Osteoblast (primary cell): ENCODE results near the gene CCL8. TPM values are rescaled to one million over a fixed set of nuclear protein-coding genes. Genes with fewer than 3 reads are reported as not detected.

Source experiments
- DNase-seq: peaks from one replicate; pipeline ENCODE4 v3.0.0; 2011; ENCODE audit warnings: low spot score, mixed read lengths; ENCODE audit not compliant: insufficient read length; ENCODE audit errors: missing footprints
- H2AFZ ChIP-seq: 2 replicates; pipeline ENCODE4 v1.6.0; 2011; ENCODE audit warnings: mild to moderate bottlenecking, low read length
- H3K27ac ChIP-seq: 2 replicates; pipeline ENCODE4 v1.5.1; 2011; ENCODE audit warnings: mild to moderate bottlenecking, low read depth, low read length, moderate library complexity
- H3K27me3 ChIP-seq: 2 replicates; pipeline ENCODE4 v1.6.0; 2012; ENCODE audit warnings: mild to moderate bottlenecking, control low read depth, inconsistent platforms, low read length, moderate library complexity; ENCODE audit not compliant: insufficient read depth
- H3K36me3 ChIP-seq: 2 replicates; pipeline ENCODE4 v1.5.1; 2011; ENCODE audit warnings: mild to moderate bottlenecking, low read length, control low read depth, moderate library complexity; ENCODE audit not compliant: insufficient read depth
- H3K4me1 ChIP-seq: 2 replicates; pipeline ENCODE4 v1.5.1; 2011; ENCODE audit warnings: mild to moderate bottlenecking, low read length, control low read depth, moderate library complexity; ENCODE audit not compliant: insufficient read depth
- H3K4me2 ChIP-seq: 2 replicates; pipeline ENCODE4 v1.6.0; 2011; ENCODE audit warnings: mild to moderate bottlenecking, low read length; ENCODE audit not compliant: insufficient read depth
- H3K4me3 ChIP-seq: fragments of 200-600 bp; sonication (generic); 3 replicates; pipeline ENCODE4 v1.5.1; 2012; ENCODE audit warnings: mild to moderate bottlenecking, low read length, inconsistent platforms; ENCODE audit not compliant: insufficient read depth
- H3K79me2 ChIP-seq: 2 replicates; pipeline ENCODE4 v1.6.0; 2012; ENCODE audit warnings: mild to moderate bottlenecking, low read length, control low read depth, inconsistent platforms; ENCODE audit not compliant: insufficient read depth
- H3K9me3 ChIP-seq: 2 replicates; pipeline ENCODE4 v1.5.1; 2011; ENCODE audit warnings: low read depth, low read length, control low read depth
- H4K20me1 ChIP-seq: 2 replicates; pipeline ENCODE4 v1.6.0; 2012; ENCODE audit warnings: mild to moderate bottlenecking, low read length, control low read depth; ENCODE audit not compliant: insufficient read depth
- total RNA-seq: library from RNA; depleted of rRNA; stranded (reverse); fragments of >200 nt; gene quantifications from 2 replicates; pipeline ENCODE4 v1.2.3, GENCODE V29; 2012
- TF ChIP-seq, protein P1 (sequence below): IDR thresholded peaks from 2 replicates; pipeline ENCODE4 v1.5.1; 2011; ENCODE audit warnings: mild to moderate bottlenecking, low read depth, low read length, moderate library complexity; ENCODE audit errors: extremely low read depth

The CCL8 gene
- total RNA-seq, 1 donor = 0.36 TPM

DNA sequence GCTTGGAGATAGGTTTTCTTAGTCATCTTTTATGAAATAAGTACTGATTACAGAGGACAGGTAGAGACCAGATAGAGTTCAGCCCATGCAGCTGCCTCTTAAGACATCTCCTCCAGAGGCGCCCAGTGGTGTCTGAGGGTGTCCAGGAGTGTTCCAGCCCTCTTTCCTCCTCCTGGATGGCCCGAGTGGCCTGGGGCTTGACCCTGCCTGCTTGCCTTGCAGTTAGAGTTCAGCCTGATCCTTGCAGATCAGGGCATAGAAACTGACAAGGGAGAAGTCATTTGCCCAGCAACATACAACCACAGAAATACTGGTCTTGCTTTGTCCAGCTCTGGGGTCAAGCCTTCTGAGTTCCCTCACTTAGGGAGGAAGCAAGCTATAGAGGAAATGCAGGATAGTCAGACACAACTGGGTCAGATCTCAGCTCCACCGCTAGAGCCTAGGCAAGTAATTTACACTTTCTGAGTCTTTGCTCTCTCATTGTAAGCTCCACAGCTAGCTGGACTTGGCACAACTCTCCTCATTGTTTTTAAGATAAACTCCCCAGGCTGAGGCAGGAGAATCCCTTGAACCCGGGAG, 47.4 kb downstream of the CCL8 start:
- no peak overlapping the region for H3K27ac ChIP-seq
- no peaks in the 10 kb centered on the region for H3K79me2 ChIP-seq
- no peak overlapping the region for H2AFZ ChIP-seq
- peaks cover 9% of the 10 kb centered on the region for H3K27me3 ChIP-seq
- H3K36me3 ChIP-seq = no peaks in the 10 kb centered on the region
- no peak for DNase-seq
- no peaks in the 10 kb centered on the region for H3K9me3 ChIP-seq
- H4K20me1 ChIP-seq = no peaks in the 10 kb centered on the region
- no peak overlapping the region for H3K4me2 ChIP-seq
- H3K4me1 ChIP-seq = no peaks in the 10 kb centered on the region
- TF ChIP-seq, protein P1, sequence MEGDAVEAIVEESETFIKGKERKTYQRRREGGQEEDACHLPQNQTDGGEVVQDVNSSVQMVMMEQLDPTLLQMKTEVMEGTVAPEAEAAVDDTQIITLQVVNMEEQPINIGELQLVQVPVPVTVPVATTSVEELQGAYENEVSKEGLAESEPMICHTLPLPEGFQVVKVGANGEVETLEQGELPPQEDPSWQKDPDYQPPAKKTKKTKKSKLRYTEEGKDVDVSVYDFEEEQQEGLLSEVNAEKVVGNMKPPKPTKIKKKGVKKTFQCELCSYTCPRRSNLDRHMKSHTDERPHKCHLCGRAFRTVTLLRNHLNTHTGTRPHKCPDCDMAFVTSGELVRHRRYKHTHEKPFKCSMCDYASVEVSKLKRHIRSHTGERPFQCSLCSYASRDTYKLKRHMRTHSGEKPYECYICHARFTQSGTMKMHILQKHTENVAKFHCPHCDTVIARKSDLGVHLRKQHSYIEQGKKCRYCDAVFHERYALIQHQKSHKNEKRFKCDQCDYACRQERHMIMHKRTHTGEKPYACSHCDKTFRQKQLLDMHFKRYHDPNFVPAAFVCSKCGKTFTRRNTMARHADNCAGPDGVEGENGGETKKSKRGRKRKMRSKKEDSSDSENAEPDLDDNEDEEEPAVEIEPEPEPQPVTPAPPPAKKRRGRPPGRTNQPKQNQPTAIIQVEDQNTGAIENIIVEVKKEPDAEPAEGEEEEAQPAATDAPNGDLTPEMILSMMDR = no peak
- no peak overlapping the region for H3K4me3 ChIP-seq

DNA sequence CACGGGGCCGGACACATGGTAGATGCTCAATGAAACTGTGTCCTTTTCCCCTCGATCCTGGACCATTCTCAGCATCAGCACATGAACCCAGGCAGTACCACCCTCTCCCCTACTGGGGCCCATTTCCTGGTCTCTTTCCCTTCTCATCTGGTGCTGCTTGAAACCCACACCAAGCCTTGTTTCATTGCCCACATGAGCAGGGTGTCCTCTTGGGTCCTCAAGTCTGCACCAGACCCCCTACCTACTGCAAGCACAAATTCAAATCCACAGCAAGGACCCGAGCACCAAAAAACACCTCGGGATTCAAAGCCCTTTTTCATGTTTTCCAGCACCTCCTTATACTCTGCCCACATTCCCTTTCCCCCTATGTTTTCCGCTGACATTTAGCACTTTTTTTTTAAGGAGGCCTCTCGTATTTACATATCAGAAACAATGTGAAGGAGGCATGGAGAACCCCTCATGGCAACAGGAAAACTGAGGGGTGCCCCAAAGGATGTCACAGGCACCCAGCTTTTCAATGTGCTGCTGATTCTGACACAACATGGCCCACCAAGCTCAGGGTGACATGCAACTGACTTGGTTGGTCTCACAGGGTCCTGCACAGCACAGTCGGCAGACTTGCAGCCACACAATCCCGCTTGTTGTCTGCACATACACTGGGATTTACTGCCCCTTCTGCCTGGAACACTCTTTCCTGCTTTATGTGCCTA, 48.4 kb downstream of the CCL8 start:
- no peak for DNase-seq
- H3K4me3 ChIP-seq = no peak overlapping the region
- no peaks in the 10 kb centered on the region for H3K79me2 ChIP-seq
- no peaks in the 10 kb centered on the region for H3K9me3 ChIP-seq
- TF ChIP-seq, protein P1 = no peak
- no peaks in the 10 kb centered on the region for H3K4me1 ChIP-seq
- no peaks in the 10 kb centered on the region for H3K36me3 ChIP-seq
- no peak overlapping the region for H2AFZ ChIP-seq
- no peaks in the 10 kb centered on the region for H4K20me1 ChIP-seq
- H3K27me3 ChIP-seq = peaks cover 9% of the 10 kb centered on the region
- no peak overlapping the region for H3K27ac ChIP-seq
- no peak overlapping the region for H3K4me2 ChIP-seq

DNA sequence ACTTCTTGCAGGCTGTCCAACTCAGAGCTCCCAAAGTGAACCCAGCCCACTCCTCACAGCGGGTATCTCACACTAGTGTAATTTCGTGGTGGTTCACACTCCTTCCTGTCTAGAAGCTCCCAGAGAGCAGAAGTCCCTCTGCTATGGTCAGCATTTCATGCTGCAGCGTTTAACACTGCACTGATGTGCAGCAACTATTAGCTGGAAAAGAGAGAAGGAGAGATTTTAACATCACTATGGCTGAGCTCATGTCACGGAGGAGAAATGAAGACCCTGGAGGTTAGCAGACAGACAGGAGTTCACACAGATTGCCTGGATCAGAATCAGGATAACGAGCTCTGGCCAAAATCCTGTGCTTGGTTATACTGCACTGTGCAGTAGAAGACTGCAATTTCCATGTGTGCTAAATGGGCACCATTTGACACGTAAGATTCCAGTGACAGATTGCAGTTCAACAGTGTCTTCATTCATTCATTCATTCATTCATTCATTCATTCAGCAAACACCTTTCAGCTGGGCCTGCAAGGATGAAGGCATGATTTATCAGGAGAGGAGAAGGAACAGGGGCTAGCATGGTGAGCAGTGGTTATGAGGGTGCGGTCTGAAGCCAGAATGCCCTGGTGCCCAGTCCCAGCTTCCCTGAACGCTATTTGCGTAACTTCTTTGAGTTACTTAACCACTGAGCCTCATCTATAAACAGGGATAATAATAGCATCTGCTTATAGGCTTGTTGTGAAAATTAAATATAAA, 49.1 kb downstream of the CCL8 start:
- no peak overlapping the region for H3K4me2 ChIP-seq
- no peak for DNase-seq
- H3K36me3 ChIP-seq = no peaks in the 10 kb centered on the region
- no peak overlapping the region for H2AFZ ChIP-seq
- no peaks in the 10 kb centered on the region for H3K9me3 ChIP-seq
- TF ChIP-seq, protein P1 = no peak
- no peaks in the 10 kb centered on the region for H4K20me1 ChIP-seq
- H3K4me1 ChIP-seq = no peaks in the 10 kb centered on the region
- no peak overlapping the region for H3K27ac ChIP-seq
- no peaks in the 10 kb centered on the region for H3K79me2 ChIP-seq
- peaks cover 9% of the 10 kb centered on the region for H3K27me3 ChIP-seq
- H3K4me3 ChIP-seq = no peak overlapping the region

DNA sequence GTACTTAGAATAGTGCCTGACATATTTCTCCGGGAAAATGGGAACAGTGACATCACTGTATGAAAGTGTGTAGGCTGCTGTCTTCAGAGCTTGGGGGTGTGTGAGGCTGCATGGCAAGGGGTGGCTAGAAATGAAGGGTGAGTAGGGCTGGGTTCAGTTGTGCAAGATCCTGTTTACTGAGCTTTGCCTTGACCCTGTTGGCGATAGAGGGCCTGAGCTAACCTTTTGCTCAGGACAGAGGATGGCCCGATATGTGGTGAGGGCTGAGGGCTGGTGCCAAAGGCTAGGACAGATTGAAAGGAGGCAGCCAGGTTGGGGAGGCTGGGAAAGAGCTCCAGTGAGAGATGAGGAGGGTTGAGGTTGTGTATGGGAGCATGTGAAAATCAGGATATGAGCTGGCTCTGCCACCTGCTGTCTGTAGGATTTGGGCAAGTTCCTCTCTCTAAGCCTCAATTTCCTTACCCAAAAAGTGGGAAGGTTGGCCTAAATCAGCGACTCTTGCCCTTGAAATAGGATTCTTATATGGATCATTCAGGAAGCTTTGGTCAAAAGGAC, 49.8 kb downstream of the CCL8 start:
- Histone ChIP-seq H2AFZ (no peak overlapping the region), H3K4me3 (no peak overlapping the region), H3K27me3 (peaks cover 9% of the 10 kb centered on the region), H4K20me1 (no peaks in the 10 kb centered on the region), H3K79me2 (no peaks in the 10 kb centered on the region), H3K36me3 (no peaks in the 10 kb centered on the region), H3K4me1 (no peaks in the 10 kb centered on the region), H3K27ac (no peak overlapping the region), H3K9me3 (no peaks in the 10 kb centered on the region), H3K4me2 (no peak overlapping the region)
- no peak for DNase-seq
- TF ChIP-seq, protein P1 = no peak
